Thyroid gland (tissue), 4 donors: Measurements from ENCODE around the gene ADARB2.

Experiments
- POLR2A ChIP-seq, 2 donors: fragments of 450-650 bp; IDR thresholded peaks; one replicate each; pipeline ENCODE4 v1.6.1; 2017; ENCODE audit warnings: antibody characterized with exemption in 2 of 2, mild to moderate bottlenecking in 2 of 2, moderate library complexity in 1 of 2
- TF ChIP-seq, protein P1 (sequence below), 6 experiments: fragments of 200-600 bp in 3 of 6; fragments of 450-650 bp in 3 of 6; sonication (generic) in 3 of 6; IDR thresholded peaks; one replicate each; pipeline ENCODE4 v1.5.1; 2016 to 2019; ENCODE audit warnings: antibody characterized with exemption in 6 of 6, mild to moderate bottlenecking in 2 of 6, inconsistent platforms in 1 of 6, moderate library complexity in 1 of 6

DNA sequence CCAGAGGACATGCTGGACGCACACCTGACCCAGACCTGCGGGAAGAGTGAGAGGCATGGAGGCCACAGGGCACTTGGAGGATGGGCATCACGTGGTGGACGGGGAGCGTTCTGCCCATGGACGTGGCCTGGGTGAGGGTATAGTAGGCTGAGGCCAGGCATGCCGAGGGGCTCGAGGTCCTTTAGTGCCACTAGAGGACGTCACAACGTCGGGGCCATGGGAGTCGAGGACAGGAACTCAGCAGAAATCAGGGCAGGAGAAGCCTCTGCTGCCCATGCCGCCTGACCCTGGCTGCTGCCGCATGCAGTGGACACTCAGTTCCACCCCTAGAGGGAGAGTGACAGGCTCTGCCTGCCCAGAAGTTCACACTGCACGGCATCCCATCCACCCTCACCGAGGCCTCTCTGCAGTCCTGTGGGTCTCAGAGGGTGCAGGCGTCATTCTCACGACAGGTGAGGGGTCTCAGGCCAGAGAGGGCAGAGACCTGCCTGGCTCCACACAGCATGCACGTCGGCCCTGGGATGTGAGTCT, 198.7 kb downstream of the ADARB2 start:
- TF ChIP-seq, protein P1, sequence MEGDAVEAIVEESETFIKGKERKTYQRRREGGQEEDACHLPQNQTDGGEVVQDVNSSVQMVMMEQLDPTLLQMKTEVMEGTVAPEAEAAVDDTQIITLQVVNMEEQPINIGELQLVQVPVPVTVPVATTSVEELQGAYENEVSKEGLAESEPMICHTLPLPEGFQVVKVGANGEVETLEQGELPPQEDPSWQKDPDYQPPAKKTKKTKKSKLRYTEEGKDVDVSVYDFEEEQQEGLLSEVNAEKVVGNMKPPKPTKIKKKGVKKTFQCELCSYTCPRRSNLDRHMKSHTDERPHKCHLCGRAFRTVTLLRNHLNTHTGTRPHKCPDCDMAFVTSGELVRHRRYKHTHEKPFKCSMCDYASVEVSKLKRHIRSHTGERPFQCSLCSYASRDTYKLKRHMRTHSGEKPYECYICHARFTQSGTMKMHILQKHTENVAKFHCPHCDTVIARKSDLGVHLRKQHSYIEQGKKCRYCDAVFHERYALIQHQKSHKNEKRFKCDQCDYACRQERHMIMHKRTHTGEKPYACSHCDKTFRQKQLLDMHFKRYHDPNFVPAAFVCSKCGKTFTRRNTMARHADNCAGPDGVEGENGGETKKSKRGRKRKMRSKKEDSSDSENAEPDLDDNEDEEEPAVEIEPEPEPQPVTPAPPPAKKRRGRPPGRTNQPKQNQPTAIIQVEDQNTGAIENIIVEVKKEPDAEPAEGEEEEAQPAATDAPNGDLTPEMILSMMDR (IDR thresholded peaks at IDR 0.05), result no peak
- no peak for TF ChIP-seq POLR2A (IDR thresholded peaks at IDR 0.05)
